ENCODE results near the gene ITPRIPL2.

GRCh38 chr16:19132255-19132654 is 18.5 kb downstream of the ITPRIPL2 start:
- TF ChIP-seq SP1 (IDR thresholded peaks at IDR 0.05) (no peak), FOXK2 (IDR thresholded peaks at IDR 0.05) (no peak), SUZ12 (IDR thresholded peaks at IDR 0.05) (no peak), BHLHE40 (IDR thresholded peaks at IDR 0.05; ENCODE audit: borderline replicate concordance) (no peak), ELF4 (IDR thresholded peaks at IDR 0.05) (no peak), TARDBP (IDR thresholded peaks at IDR 0.05) (no peak), L3MBTL2 (conservative IDR thresholded peaks at IDR 0.05) (no peak), FOXM1 (IDR thresholded peaks at IDR 0.05; ENCODE audit: borderline replicate concordance) (no peak)
